Bone marrow (tissue), 2 donors: ENCODE results near the gene LRRC42.

Experiments
- DNase-seq, 2 donors: peaks; one replicate each; lab custom pipeline; 2025; lab: John Stamatoyannopoulos, UW

LRRC42 gene

DNA sequence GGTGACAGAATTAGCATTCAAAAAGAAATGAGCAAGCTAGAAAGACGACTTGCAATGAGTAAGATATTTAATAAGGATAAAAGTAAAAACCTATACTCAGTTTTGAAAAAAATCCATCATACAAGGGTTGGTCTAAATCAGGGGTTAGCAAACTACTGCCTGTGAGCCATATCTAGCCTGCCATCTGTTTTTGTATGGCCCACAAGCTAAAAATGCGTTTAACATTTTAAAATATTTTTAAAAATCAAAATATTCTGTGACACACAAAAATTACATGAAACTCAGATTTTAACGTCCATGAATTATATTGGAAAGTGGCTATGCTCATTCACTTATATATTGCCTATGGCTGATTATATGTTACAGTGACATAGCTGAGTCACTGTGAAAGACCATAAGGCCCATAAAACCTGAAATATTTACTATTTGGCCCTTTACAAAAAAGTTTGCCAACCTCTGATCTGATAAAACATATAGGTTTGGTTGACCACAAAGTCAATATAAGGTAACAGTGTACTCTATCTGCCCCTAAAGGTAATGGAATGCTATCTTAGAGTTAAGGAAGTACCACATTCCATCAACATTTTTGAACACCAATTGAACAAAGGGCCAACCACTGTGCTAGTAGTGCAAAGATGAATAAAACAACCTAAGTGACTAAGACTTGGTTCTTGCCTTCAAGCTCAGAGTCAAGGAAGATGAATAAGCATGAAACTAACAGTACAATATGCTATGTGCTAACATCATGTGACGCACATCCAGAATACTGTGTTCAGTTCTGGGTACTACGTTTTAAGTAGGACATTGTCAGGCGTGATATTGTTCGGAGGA is 3.8 kb upstream of the LRRC42 start:
- no peak for DNase-seq

GRCh38 chr1:53943090-53943489 is 3.1 kb upstream of the LRRC42 start:
- DNase-seq: no peak

GRCh38 chr1:53943490-53944043 is 2.6 kb upstream of the LRRC42 start:
- no peak for DNase-seq

DNA sequence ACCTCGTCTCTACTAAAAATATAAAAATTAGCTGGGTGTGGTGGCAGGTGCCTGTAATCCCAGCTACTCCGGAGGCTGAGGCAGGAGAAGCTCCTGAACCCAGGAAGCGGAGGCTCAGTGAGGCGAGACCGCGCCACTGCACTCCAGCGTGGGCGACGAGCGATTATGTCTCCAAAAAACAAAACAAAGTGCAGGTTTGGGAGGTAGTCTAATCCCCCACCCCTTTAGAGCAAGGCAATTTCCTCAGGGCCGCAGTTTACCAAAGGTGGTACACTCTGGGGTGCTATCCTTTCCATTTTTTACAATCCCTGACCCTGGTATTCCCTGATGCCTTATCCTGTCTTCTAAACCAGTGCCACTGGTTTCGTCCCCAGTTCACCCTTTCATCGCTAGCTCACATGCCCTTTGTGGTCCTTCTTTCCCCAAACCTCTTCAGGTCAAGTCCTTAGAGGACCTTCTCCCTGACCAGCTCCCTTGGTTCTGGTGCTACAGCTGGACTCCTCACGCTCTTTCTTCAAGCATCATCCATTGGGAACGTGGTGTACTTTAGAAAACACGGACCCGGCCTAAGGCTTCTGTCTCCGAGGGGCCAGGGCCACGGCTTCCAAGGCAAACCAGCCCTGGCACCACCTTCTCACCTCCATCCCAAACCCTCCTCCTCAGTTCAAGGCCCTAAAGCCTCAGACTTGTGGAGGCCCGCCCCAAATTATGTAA is 1.5 kb upstream of the LRRC42 start:
- DNase-seq: peak in 1 of 2 donors; percentile 40

DNA sequence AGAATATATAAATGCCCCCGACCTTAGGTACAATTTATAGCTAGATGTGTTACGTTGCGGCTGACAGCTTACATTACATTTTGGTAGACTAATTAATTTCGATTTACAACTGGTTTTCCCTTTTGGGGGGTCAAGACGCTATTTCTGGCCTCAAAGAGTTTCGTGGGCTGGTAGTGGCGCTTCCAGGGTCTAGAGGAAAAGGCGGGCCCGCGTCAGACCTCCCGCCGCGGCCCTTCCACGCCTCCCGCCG is 1.0 kb upstream of the LRRC42 start:
- DNase-seq: no peak

GRCh38 chr1:53945433-53946251 is 508 bp upstream of the LRRC42 start, which contains the start of gene IFT25:
Gene IFT25, minus strand, starts transcription at chr1:53945699. Its CDS starts 5,617 bp downstream, at chr1:53940082.
- DNase-seq: peak; percentile 96 to 98

GRCh38 chr1:53947172-53947907 is 1.2 kb downstream of the LRRC42 start:
- DNase-seq: no peak

DNA sequence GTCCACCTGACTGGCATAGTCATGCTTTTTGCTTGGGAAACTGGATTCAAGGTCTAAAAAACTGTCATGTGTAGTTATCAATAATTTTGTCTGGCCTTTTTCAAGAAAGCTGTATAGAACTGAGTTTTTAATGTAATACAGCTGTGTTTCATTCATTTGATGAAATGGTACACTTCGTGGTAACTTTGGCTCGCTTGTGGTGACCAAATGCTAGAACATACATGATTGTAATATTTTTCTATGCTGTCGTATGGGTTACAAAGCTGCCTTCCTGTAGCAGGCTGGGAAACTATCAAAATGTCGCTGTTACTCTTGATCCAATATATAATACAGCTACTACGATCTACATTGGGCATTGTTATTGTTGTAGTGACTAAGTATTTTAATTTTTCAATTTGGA is 2.1 kb downstream of the LRRC42 start:
- no peak for DNase-seq

- DNase-seq: peak in 1 of 2 donors; percentile 33
Measured at GRCh38 chr1:53949023-53949990, 3.2 kb downstream of the LRRC42 start.

- no peak for DNase-seq
Measured at GRCh38 chr1:53951697-53952096, 5.5 kb downstream of the LRRC42 start.

DNA sequence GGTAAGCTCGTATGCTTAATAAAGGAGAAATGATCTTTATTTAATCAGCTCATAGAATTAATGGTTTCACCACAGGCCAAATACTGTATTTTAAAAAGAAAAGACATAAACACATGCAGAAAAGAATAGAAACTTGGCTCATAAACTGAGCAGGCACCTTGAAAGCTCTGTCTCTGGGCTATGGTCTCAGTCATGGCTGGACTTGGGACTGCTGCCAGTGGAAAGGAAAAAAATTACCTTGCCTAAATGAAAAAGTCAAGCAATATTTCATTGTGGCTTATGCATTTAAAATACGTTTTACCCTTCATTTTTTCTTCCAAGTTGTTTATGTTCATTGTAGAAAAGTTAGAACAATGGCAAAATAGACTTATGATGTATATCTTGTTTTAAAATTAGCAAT is 8.0 kb downstream of the LRRC42 start:
- DNase-seq: no peak

GRCh38 chr1:53956308-53957168 is 10.4 kb downstream of the LRRC42 start:
- DNase-seq: no peak

GRCh38 chr1:53957194-53957818 is 11.2 kb downstream of the LRRC42 start:
- DNase-seq: no peak

DNA sequence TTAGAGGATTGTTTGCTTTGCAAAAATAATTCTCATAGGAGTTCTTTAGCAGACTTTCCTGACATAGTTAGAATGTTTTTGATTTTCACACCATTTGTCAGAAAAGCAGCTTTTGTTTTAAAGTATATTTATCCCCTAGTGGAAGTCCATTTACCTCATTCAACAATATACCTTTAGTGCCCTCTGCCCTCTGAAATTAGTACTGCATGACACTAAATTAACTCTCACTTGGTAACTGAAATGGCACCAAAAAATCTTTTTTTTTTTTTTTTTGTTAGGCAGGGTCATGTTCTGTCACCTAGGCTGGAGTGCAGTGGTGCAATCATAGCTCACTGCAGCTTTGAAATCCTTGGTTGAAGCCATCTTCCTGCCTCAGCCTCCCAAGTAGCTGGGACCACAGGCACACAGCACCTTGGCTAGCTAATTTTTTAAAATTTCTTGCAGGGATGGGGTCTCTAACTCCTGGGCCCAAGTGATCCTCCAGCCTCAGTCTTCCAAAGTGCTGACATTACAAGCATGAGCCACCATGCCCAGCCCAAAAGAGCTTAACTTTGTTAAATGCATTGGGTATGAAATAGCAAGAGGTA is 13.6 kb downstream of the LRRC42 start:
- DNase-seq: peak in 1 of 2 donors; percentile 34

DNA sequence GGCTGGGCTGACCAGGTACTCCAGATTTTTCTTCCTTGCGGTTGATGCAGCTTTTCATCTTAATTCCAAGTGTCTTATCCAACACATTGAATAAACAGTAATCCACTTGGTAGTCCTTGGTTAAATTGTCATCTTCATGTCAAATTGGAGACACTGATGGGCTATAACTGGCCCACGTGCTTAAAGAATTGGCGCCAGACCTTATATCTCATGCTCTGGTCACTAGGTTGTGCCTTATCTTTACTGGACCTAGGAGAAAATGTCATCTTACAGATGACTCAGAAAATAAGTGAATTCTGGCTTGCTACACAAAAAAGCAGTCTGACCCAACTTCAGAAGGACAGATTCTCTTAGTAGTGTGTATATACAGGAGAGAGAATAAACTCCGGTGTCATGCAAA is 16.2 kb downstream of the LRRC42 start:
- no peak for DNase-seq

DNA sequence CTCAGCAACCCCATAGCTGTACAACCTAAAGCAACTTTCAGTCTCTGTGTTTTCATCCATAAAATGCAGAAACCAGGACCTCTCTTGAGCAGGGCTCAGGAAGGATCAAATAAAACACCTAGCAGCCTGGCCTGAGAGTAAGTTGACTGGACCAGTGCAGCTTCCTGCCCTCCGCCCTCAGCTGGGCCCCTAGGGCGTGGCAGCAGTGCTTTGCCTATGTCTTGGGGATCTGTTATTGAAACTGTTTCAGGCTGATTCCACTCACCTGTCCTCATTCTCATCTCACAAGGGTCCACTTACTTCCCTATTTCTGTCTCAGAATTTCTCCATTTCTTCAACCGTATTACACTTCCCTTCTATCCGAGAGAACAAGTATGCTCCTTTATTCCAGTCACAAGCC is 17.3 kb downstream of the LRRC42 start:
- DNase-seq: no peak

DNA sequence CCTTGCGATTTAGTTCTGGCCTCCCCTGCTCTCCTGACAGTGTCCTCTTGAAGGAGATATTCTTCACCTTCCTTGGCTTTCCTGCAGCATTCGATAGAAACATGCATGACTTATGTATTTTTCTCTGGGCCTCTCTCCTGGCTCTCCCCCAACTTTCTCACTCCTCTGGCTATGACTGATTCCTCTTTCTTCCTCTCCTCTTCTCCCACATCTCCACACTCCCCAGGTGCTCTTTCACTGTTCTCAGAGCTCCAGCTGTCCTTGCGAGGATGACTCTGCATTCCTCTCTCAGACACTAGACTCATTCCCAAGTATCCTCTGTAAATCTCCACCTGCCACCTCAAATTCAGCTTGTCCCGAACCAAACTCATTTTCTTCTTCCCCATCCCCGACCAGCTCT is 18.0 kb downstream of the LRRC42 start:
- DNase-seq: no peak

- no peak for DNase-seq
Measured at GRCh38 chr1:53966794-53967193, 20.6 kb downstream of the LRRC42 start.
